Measurements from ENCODE around the gene PLAU.

- TF ChIP-seq CTCF (IDR thresholded peaks at IDR 0.05): no peak
- no peak for TF ChIP-seq POLR2A (IDR thresholded peaks at IDR 0.05)
Measured at GRCh38 chr10:73962386-73962785, 51.5 kb downstream of the PLAU start.
